GM18502 (cell line): ENCODE data around the gene SPEM1.

Source experiments
- ATAC-seq: cut with Tn5 transposase; IDR thresholded peaks from one replicate; pipeline ENCODE4 v1.9.1; 2021; ENCODE audit warnings: mild to moderate bottlenecking; ENCODE audit not compliant: unreplicated experiment, poor library complexity

SPEM1 gene, protein sequence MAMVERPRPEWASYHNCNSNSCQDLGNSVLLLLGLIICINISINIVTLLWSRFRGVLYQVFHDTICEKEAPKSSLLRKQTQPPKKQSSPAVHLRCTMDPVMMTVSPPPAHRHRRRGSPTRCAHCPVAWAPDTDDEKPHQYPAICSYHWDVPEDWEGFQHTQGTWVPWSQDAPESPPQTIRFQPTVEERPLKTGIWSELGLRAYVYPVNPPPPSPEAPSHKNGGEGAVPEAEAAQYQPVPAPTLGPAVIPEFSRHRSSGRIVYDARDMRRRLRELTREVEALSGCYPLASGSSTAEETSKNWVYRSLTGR

DNA sequence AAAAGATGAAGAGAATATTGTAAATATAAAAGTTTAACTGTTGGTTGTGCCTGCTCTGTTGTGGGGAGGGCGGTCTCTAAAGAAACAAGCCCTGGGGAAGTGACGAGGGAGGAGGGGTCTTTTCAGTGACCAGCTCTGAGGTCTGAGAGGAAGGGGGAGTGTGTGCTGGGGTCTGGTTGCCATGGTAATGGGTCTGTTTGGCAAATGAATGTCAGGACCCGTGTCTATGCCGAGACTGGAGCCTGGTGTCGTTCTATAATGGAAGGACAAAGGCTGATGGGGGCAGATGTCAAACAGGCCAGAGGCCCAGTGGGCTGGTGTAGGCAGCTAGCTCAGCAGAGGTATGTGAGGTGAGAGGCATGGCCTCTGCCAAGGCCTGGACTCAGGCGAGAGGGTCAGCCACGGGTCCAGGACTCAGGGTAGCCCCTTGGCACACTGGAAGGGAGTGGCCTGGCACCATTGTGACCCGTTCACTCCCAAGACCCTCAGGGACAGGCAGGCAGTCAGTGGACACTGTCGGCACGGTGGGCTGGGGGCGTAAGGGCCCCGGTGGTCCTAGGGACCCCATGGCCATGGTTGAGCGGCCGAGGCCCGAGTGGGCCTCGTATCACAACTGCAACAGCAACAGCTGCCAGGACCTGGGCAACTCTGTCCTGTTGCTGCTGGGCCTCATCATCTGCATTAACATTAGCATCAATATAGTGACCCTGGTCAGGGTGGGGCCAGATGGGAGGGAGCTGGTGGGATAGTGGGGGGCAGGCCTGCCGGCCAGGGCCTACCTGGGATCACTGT, at the start of gene SPEM1:
TSS of gene SPEM1 (plus strand) at position 506 of the 792 bp plus-strand sequence. CDS start at position 567, 61 bp downstream.
- no peak for ATAC-seq

DNA sequence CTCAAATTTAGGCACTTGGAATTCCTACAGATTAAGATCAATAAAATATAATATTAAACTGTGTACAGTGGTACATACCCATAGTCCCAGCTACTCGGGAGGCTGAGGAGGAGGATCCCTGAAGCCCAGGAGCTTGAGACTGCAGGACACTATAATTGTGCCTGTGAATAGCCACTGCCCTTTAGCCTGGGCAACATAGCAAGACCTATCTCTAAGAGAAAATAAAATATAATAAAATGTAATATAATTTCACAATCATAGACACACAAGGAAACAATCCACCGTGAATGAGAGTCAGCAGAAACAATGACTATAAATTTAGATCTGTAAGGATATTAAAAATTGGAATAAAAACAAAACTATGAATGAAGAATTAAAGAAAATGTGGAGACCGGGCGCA, 49.3 kb upstream of the SPEM1 start:
- no peak for ATAC-seq

GRCh38 chr17:7374353-7374752, 45.8 kb upstream of the SPEM1 start:
- ATAC-seq = no peak

- no peak for ATAC-seq
Measured at GRCh38 chr17:7379134-7379533, 41.0 kb upstream of the SPEM1 start.

DNA sequence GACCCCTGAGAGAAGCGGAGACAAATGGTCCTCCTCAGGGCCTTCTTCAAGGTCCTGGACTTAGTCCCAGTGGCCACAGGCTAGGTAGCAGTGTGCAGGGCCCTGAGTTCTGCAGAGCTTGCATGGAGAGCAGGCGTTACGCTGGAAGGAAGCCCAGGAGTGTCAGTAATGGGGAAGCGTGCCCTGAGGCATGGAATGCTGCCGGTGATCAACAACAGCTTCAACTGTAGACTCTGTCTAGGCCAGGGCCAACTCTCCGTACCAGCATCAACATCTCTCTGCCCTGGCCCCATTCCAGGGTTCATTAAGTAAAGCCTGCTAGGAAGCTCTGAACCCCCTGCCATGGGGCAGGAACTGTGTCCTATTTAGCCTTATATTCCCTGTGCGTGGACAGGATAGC, 39.8 kb upstream of the SPEM1 start:
- ATAC-seq = no peak

GRCh38 chr17:7380855-7381683, 39.1 kb upstream of the SPEM1 start, which contains the start of gene TNK1:
TSS of gene TNK1 (plus strand) at chr17:7381089. CDS start at chr17:7382927, 1,838 bp downstream.
- no peak for ATAC-seq

GRCh38 chr17:7382901-7383300, 37.2 kb upstream of the SPEM1 start:
- ATAC-seq = no peak

DNA sequence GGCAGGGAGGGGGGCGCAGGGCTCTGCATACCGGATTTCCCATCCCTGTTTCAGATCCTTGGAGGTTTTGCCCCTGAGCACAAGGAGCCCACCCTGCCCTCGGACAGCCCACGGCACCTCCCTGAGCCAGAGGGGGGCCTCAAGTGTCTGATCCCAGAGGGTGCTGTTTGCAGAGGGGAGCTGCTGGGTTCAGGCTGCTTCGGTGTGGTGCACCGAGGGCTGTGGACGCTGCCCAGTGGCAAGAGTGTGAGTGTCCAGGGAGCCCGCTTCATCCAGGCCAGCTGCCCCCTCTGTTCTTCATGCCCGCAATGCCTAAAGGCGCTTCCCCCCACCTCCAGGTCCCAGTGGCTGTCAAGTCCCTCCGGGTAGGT, 36.8 kb upstream of the SPEM1 start:
- no peak for ATAC-seq

DNA sequence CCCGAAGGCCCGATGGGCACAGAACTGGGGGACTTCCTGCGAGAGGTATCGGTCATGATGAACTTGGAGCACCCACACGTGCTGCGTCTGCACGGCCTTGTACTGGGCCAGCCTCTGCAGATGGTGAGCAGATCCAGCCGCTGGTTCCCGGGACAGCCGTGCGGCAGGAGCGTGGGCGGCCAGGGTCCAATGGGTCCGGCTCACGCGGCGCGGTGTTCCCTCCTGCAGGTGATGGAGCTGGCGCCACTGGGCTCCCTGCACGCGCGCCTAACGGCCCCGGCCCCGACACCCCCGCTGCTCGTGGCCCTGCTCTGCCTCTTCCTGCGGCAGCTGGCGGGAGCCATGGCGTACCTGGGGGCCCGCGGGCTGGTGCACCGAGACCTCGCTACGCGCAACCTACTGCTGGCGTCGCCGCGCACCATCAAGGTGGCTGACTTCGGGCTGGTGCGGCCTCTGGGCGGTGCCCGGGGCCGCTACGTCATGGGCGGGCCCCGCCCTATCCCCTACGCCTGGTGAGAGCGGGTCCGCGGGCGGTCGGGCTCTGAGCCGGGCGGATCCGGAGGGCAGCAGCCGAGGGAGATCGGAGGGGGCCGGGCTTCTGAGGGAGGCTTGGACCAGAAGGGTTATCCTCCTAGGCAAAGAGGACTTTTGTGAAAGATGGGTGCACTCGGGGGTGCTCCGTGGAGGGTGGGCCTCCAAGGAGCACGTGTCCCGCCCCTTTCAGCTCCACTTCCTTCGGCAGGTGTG, 36.2 kb upstream of the SPEM1 start:
- ATAC-seq = peak; percentile 85

GRCh38 chr17:7384489-7385081, 35.5 kb upstream of the SPEM1 start:
- ATAC-seq = no peak

DNA sequence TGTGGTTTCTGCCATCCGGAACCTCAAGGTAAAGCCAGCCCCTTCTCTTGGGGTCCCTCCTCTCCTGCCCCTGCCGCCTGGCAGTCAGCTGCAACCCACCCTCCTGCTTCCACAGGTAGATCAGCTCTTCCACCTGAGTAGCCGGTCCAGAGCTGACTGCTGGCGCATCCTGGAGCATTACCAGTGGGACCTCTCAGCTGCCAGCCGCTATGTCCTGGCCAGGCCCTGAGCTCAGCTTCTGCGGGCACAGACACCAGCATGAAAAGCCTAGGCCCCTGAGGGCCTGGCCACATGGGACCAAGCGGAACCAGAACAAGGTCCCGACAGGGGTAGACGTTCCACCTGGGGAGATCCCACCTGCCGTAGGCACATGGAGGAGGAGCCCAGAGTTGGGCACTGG, 31.3 kb upstream of the SPEM1 start:
- ATAC-seq = no peak

- no peak for ATAC-seq
Measured at GRCh38 chr17:7389924-7390910, 29.9 kb upstream of the SPEM1 start.

GRCh38 chr17:7391307-7391706, 28.8 kb upstream of the SPEM1 start:
- no peak for ATAC-seq

GRCh38 chr17:7392696-7393612, 27.2 kb upstream of the SPEM1 start:
- no peak for ATAC-seq

GRCh38 chr17:7393613-7394451, 26.3 kb upstream of the SPEM1 start:
- peak; percentile 46 for ATAC-seq

- ATAC-seq = peak; percentile 88
Measured at GRCh38 chr17:7394452-7395191, 25.5 kb upstream of the SPEM1 start, which contains the start of gene PLSCR3. TSS of gene PLSCR3 (minus strand) at chr17:7394525. CDS start at chr17:7394110, 415 bp downstream.
